ENCODE measurements around the gene TRIM56.
"Not testable (repeated sequence)": the region's sequence is repeated elsewhere in the genome, so short reads cannot be mapped to it uniquely, and the experiment has no call there.

Gene TRIM56

GRCh38 chr7:101085162-101085964 is at the start of gene TRIM56:
TRIM56 (plus strand) TSS chr7:101085481; CDS start chr7:101087313, 1,832 bp downstream.
- DNase-seq (ENCODE audit: low read depth in 2 of 2) = peak; percentile 64 to 66

- no peak for DNase-seq (ENCODE audit: low read depth in 2 of 2)
Observed at GRCh38 chr7:101035941-101036340, 49.3 kb upstream of the TRIM56 start.

GRCh38 chr7:101041283-101041682 is 44.0 kb upstream of the TRIM56 start:
- not testable (repeated sequence) for DNase-seq (ENCODE audit: low read depth in 2 of 2)

GRCh38 chr7:101058355-101058754 is 26.9 kb upstream of the TRIM56 start:
- DNase-seq (ENCODE audit: low read depth in 2 of 2) = peak; percentile 16 to 59

GRCh38 chr7:101059620-101059942 is 25.7 kb upstream of the TRIM56 start:
- no peak for DNase-seq (ENCODE audit: low read depth in 2 of 2)

- DNase-seq (ENCODE audit: low read depth in 2 of 2) = no peak
Observed at GRCh38 chr7:101060992-101061391, 24.3 kb upstream of the TRIM56 start.

- not testable (repeated sequence) for DNase-seq (ENCODE audit: low read depth in 2 of 2)
Observed at GRCh38 chr7:101064176-101064550, 21.1 kb upstream of the TRIM56 start.

GRCh38 chr7:101065162-101065561 is 20.1 kb upstream of the TRIM56 start:
- DNase-seq (ENCODE audit: low read depth in 2 of 2) = not testable (repeated sequence)

- DNase-seq (ENCODE audit: low read depth in 2 of 2) = no peak
Observed at GRCh38 chr7:101066141-101066832, 19.0 kb upstream of the TRIM56 start.

- no peak for DNase-seq (ENCODE audit: low read depth in 2 of 2)
Observed at GRCh38 chr7:101066833-101067177, 18.5 kb upstream of the TRIM56 start.

- no peak for DNase-seq (ENCODE audit: low read depth in 2 of 2)
Observed at GRCh38 chr7:101068401-101068800, 16.9 kb upstream of the TRIM56 start.

GRCh38 chr7:101071362-101072104 is 13.7 kb upstream of the TRIM56 start:
- not testable (repeated sequence) for DNase-seq (ENCODE audit: low read depth in 2 of 2)

- no peak for DNase-seq (ENCODE audit: low read depth in 2 of 2)
Observed at GRCh38 chr7:101075646-101076045, 9.6 kb upstream of the TRIM56 start.

- DNase-seq (ENCODE audit: low read depth in 2 of 2) = not testable (repeated sequence)
Observed at GRCh38 chr7:101076183-101076582, 9.1 kb upstream of the TRIM56 start.

GRCh38 chr7:101077303-101078086 is 7.8 kb upstream of the TRIM56 start:
- DNase-seq (ENCODE audit: low read depth in 2 of 2) = peak; percentile 76 to 83

- DNase-seq (ENCODE audit: low read depth in 2 of 2) = no peak
Observed at GRCh38 chr7:101081432-101081831, 3.8 kb upstream of the TRIM56 start.

GRCh38 chr7:101084865-101085161 is 468 bp upstream of the TRIM56 start:
- DNase-seq (ENCODE audit: low read depth in 2 of 2) = no peak

GRCh38 chr7:101087334-101088068 is 2.2 kb downstream of the TRIM56 start:
- no peak for DNase-seq (ENCODE audit: low read depth in 2 of 2)

- no peak for DNase-seq (ENCODE audit: low read depth in 2 of 2)
Observed at GRCh38 chr7:101088069-101088425, 2.8 kb downstream of the TRIM56 start.

GRCh38 chr7:101088858-101089529 is 3.7 kb downstream of the TRIM56 start:
- no peak for DNase-seq (ENCODE audit: low read depth in 2 of 2)

- DNase-seq (ENCODE audit: low read depth in 2 of 2) = no peak
Observed at GRCh38 chr7:101089876-101090275, 4.6 kb downstream of the TRIM56 start.
